GM12878 (cell line): ENCODE results near the gene IL1R2. TPM values are rescaled to one million over a fixed set of nuclear protein-coding genes. Genes with fewer than 3 reads are reported as not detected.

Source experiments
- ATAC-seq: fragments of 200-7000 bp; cut with Tn5 transposase; 3 replicates; pipeline ENCODE4 v1.9.1; 2020; ENCODE audit warnings: mild to moderate bottlenecking, moderate library complexity
- BruUV-seq: library from RNA; stranded (reverse); fragments of 400-500 nt; replicated peaks from 2 replicates; lab custom pipeline; 2021; lab: Mats Ljungman, UMichigan
- CTCF ChIA-PET: fragments of 300-600 bp; sonication (Branson Sonifier 250); formaldehyde crosslinking; extraction: SDS; loops from one replicate; lab custom pipeline; 2021; ENCODE audit warnings: inconsistent platforms; lab: Yijun Ruan, JAX
- POLR2A ChIA-PET: fragments of 350-600 bp; formaldehyde crosslinking; extraction: SDS; loops from one replicate; lab custom pipeline; 2021; ENCODE audit warnings: inconsistent platforms; lab: Charles Lee
- RAD21 ChIA-PET: fragments of 300-600 bp; sonication (Branson Sonifier 250); formaldehyde crosslinking; loops from one replicate; lab custom pipeline; 2023; ENCODE audit warnings: antibody characterized with exemption; ENCODE audit not compliant: unreplicated experiment; lab: Charles Lee
- SMC1A ChIA-PET: fragments of 300-600 bp; sonication (Branson Sonifier 250); formaldehyde crosslinking; loops from one replicate; lab custom pipeline; 2023; ENCODE audit not compliant: unreplicated experiment, uncharacterized antibody; lab: Charles Lee
- DNase-seq: peaks from one replicate; pipeline ENCODE4 v3.0.0-alpha.2; 2011; ENCODE audit warnings: low read depth, low spot score
- FAIRE-seq: peaks from 3 replicates; lab custom pipeline; 2011; peaks lifted over from hg19 to GRCh38; lab: Jason Lieb, UNC
- H2AFZ ChIP-seq: 2 replicates; pipeline ENCODE4 v1.6.0; 2011; ENCODE audit warnings: low read depth, low read length, control low read depth; ENCODE audit not compliant: control insufficient read depth
- H3K27ac ChIP-seq: 2 replicates; pipeline ENCODE4 v1.5.1; 2011; ENCODE audit warnings: control low read depth; ENCODE audit not compliant: control insufficient read depth, insufficient read depth
- H3K27me3 ChIP-seq, 2 experiments: replicated peaks in 1 of 2; 2 replicates each; pipeline versions ENCODE4 v1.6.0 to v1.6.1; 2011; ENCODE audit warnings: low read length in 1 of 2; ENCODE audit not compliant: control insufficient read depth in 2 of 2, insufficient read depth in 2 of 2
- H3K36me3 ChIP-seq, 2 experiments: 2 replicates each; pipeline ENCODE4 v1.5.1; 2011; ENCODE audit warnings: low read length in 1 of 2; ENCODE audit not compliant: control insufficient read depth in 2 of 2, insufficient read depth in 2 of 2
- H3K4me1 ChIP-seq: 2 replicates; pipeline ENCODE4 v1.6.1; 2011; ENCODE audit warnings: mild to moderate bottlenecking, low read length, moderate library complexity, mixed read lengths; ENCODE audit not compliant: control insufficient read depth, insufficient read depth
- H3K4me2 ChIP-seq: 2 replicates; pipeline ENCODE4 v1.6.0; 2011; ENCODE audit warnings: control low read depth; ENCODE audit not compliant: control insufficient read depth, insufficient read depth
- H3K4me3 ChIP-seq: fragments of 200-600 bp; sonication (generic); 2 replicates; pipeline ENCODE4 v1.5.1; 2016
- H3K79me2 ChIP-seq: 2 replicates; pipeline ENCODE4 v1.6.0; 2011; ENCODE audit warnings: low read length; ENCODE audit not compliant: control insufficient read depth, insufficient read depth
- H3K9ac ChIP-seq: 2 replicates; pipeline ENCODE4 v1.8.0; 2011; ENCODE audit warnings: low read length, control low read depth, mixed read lengths; ENCODE audit not compliant: control insufficient read depth, insufficient read depth
- H3K9me3 ChIP-seq: replicated peaks from 3 replicates; pipeline ENCODE4 v1.5.1; 2011; ENCODE audit warnings: mild to moderate bottlenecking, low read length; ENCODE audit not compliant: control insufficient read depth, insufficient read depth
- H4K20me1 ChIP-seq: 2 replicates; pipeline ENCODE4 v1.6.0; 2011; ENCODE audit not compliant: control insufficient read depth, insufficient read depth
- E4F1 ChIP-seq: fragments of 450-650 bp; IDR thresholded peaks from 2 replicates; pipeline ENCODE4 v1.6.1; 2018; ENCODE audit warnings: borderline replicate concordance, mild to moderate bottlenecking; ENCODE audit not compliant: partially characterized antibody
- NFYA ChIP-seq: IDR thresholded peaks from 2 replicates; pipeline ENCODE4 v1.6.1; 2011; ENCODE audit warnings: low read depth, mild to moderate bottlenecking, low read length, improper control_type of control experiment, borderline replicate concordance
- NR2C2 ChIP-seq: IDR thresholded peaks from 2 replicates; pipeline ENCODE4 v1.6.1; 2011; ENCODE audit warnings: borderline replicate concordance, low read depth; ENCODE audit not compliant: control insufficient read depth, insufficient read length
- WGBS: methylation state at CpG from one replicate; pipeline ENCODE4 v1.1.6; 2016; ENCODE audit warnings: low lambda C conversion rate; ENCODE audit not compliant: insufficient replicate concordance, insufficient coverage; ENCODE audit errors: missing lambda C conversion rate; 5-methylcytosine and 5-hydroxymethylcytosine counted together
- in situ Hi-C: fragments of 300-500 bp; cut with MboI; formaldehyde crosslinking; loops from 9 replicates; pipeline ENCODE4 v1.14.3; 2018; ENCODE audit warnings: mixed read lengths
- intact Hi-C: fragments of 100-400 bp; cut with micrococcal nuclease; formaldehyde crosslinking; loops from one replicate; pipeline ENCODE4 v1.14.2; 2022; ENCODE audit not compliant: unreplicated experiment
- polyA plus RNA-seq, 11 experiments: library from polyadenylated mRNA; depleted of rRNA in 4 of 11; unstranded in 6 of 11; stranded (reverse) in 5 of 11; fragments of >200 nt; fragmentation: Nextera tagmentation in 4 of 11; fragmentation: Illumina TruSeq in 1 of 11; extraction: Ambion mirVana in 4 of 11; extraction: Trizol in 1 of 11; gene quantifications; 1 replicate in 1 of 11; 2 replicates in 10 of 11; pipeline versions ENCODE4 v1.2.1 to v1.2.3, GENCODE V29; 2011 to 2016; ENCODE audit warnings: inconsistent platforms in 2 of 11, missing spikeins in 2 of 11, low read depth in 1 of 11
- total RNA-seq, 4 experiments: library from RNA; depleted of rRNA in 3 of 4; stranded (reverse); fragments of >200 nt in 3 of 4; fragmentation: Illumina TruSeq in 1 of 4; extraction: Trizol in 1 of 4; gene quantifications; 2 replicates each; pipeline versions ENCODE4 v1.2.1 to v1.2.3, GENCODE V29; 2013 to 2021

Gene IL1R2
- total and polyA plus RNA-seq, 10 of the 15 experiments (the other 5 are each of a cell fraction or from before 2014, with no cell fraction given): 0.44 to 6.4 (median 0.62) TPM

GRCh38 chr2:102051692-102052277 lies 60.0 kb downstream of the IL1R2 start:
- Histone ChIP-seq H3K36me3 (no peaks in the 10 kb centered on the region), H3K4me2 (no peak overlapping the region), H3K9me3 (peaks cover under 1% of the 10 kb centered on the region; the same call in 2 of the 3 replicates), H3K79me2 (no peaks in the 10 kb centered on the region), H3K4me3 (no peak overlapping the region), H4K20me1 (no peaks in the 10 kb centered on the region), H3K27ac (no peak overlapping the region), H2AFZ (no peak overlapping the region), H3K27me3 (no peaks in the 10 kb centered on the region), H3K4me1 (no peaks in the 10 kb centered on the region), H3K9ac (no peak overlapping the region)
- no peak for DNase-seq
- BruUV-seq: no TSS peak
- intact Hi-C loops: no loop called here
- CTCF ChIA-PET: interaction anchor here (1.0 to 1.6 kb wide), 3 partner anchors 17 to 168 kb away, joined by 3 to 4 read pairs (median 4); no protein-coding TSS in a partner anchor
- SMC1A ChIA-PET: interaction anchor here (1.1 to 2.9 kb wide), 4 partner anchors 22 to 114 kb away, joined by 3 to 24 read pairs (median 6); no protein-coding TSS in a partner anchor
- TF ChIP-seq NR2C2 (no peak), NFYA (no peak), E4F1 (no peak)
- no peak for ATAC-seq
- no peak for FAIRE-seq
- in situ Hi-C loops: no loop called here
- POLR2A ChIA-PET: interaction anchor here (0.8 kb wide), 1 partner anchor 18 kb away, joined by 3 read pairs; no protein-coding TSS in a partner anchor
- RAD21 ChIA-PET: interaction anchor here (0.8 kb wide), 1 partner anchor 10 kb away, joined by 3 read pairs; no protein-coding TSS in a partner anchor
- 35% methylated on average over 7 of the region's 7 CpGs for WGBS
